Esophagus squamous epithelium (tissue), 4 donors: ENCODE results near the gene ATP8A1.

Source experiments
- POLR2A ChIP-seq, 4 donors: fragments of 450-650 bp; IDR thresholded peaks; one replicate each; pipeline ENCODE4 v1.6.1; 2017; ENCODE audit warnings: antibody characterized with exemption in 4 of 4, mild to moderate bottlenecking in 4 of 4, moderate library complexity in 3 of 4
- TF ChIP-seq, protein P1 (sequence below), 6 experiments: fragments of 450-650 bp in 4 of 6; fragments of 200-600 bp in 2 of 6; sonication (generic) in 2 of 6; IDR thresholded peaks; one replicate each; pipeline ENCODE4 v1.5.1; 2016 to 2019; ENCODE audit warnings: antibody characterized with exemption in 6 of 6, mild to moderate bottlenecking in 4 of 6, moderate library complexity in 4 of 6

- TF ChIP-seq, protein P1, sequence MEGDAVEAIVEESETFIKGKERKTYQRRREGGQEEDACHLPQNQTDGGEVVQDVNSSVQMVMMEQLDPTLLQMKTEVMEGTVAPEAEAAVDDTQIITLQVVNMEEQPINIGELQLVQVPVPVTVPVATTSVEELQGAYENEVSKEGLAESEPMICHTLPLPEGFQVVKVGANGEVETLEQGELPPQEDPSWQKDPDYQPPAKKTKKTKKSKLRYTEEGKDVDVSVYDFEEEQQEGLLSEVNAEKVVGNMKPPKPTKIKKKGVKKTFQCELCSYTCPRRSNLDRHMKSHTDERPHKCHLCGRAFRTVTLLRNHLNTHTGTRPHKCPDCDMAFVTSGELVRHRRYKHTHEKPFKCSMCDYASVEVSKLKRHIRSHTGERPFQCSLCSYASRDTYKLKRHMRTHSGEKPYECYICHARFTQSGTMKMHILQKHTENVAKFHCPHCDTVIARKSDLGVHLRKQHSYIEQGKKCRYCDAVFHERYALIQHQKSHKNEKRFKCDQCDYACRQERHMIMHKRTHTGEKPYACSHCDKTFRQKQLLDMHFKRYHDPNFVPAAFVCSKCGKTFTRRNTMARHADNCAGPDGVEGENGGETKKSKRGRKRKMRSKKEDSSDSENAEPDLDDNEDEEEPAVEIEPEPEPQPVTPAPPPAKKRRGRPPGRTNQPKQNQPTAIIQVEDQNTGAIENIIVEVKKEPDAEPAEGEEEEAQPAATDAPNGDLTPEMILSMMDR (IDR thresholded peaks at IDR 0.05): no peak
- TF ChIP-seq POLR2A (IDR thresholded peaks at IDR 0.05): no peak
Observed at GRCh38 chr4:42633605-42634388, 23.1 kb downstream of the ATP8A1 start.
